Endothelial cell of umbilical vein (primary cell): ENCODE results near the gene CRYBG2. TPM values are rescaled to one million over a fixed set of nuclear protein-coding genes. Genes with fewer than 3 reads are reported as not detected.
"Not testable (repeated sequence)": the region's sequence is repeated elsewhere in the genome, so short reads cannot be mapped to it uniquely, and the experiment has no call there.

Experiments used
- BruUV-seq: library from RNA; stranded (reverse); fragments of 400-500 nt; replicated peaks from 2 replicates; lab custom pipeline; 2021; lab: Mats Ljungman, UMichigan
- CTCF ChIA-PET: fragments of 300-600, 350-600 bp; sonication (Branson Sonifier 250); formaldehyde crosslinking; loops from one replicate; lab custom pipeline; 2021; ENCODE audit warnings: antibody characterized with exemption, inconsistent platforms; lab: Charles Lee
- POLR2A ChIA-PET: fragments of 300-600, 350-600 bp; sonication (Branson Sonifier 250); formaldehyde crosslinking; loops from one replicate; lab custom pipeline; 2021; ENCODE audit warnings: antibody characterized with exemption, inconsistent platforms; lab: Charles Lee
- DNase-seq: peaks from one replicate; pipeline ENCODE4 v3.0.0-alpha.2; 2011; ENCODE audit warnings: low read depth, low spot score
- FAIRE-seq: peaks from 2 replicates; lab custom pipeline; 2011; peaks lifted over from hg19 to GRCh38; lab: Jason Lieb, UNC
- H2AFZ ChIP-seq: 2 replicates; pipeline ENCODE4 v1.6.0; 2012; ENCODE audit warnings: low read depth, low read length, control low read depth, inconsistent platforms
- H3K27ac ChIP-seq: 2 replicates; pipeline ENCODE4 v1.5.1; 2011; ENCODE audit warnings: low read depth, mild to moderate bottlenecking, control low read depth, low read length, moderate library complexity; ENCODE audit not compliant: insufficient read depth
- H3K27me3 ChIP-seq, 2 experiments: 2 replicates each; pipeline versions ENCODE4 v1.6.0 to v1.6.1; 2011; ENCODE audit warnings: low read length in 2 of 2, mixed read lengths in 1 of 2; ENCODE audit not compliant: control insufficient read depth in 2 of 2, insufficient read depth in 2 of 2
- H3K36me3 ChIP-seq, 2 experiments: 2 replicates in 1 of 2; 3 replicates in 1 of 2; pipeline ENCODE4 v1.5.1; 2011; ENCODE audit warnings: low read length in 2 of 2, mild to moderate bottlenecking in 1 of 2, moderate library complexity in 1 of 2; ENCODE audit not compliant: control insufficient read depth in 2 of 2, insufficient read depth in 2 of 2; ENCODE audit errors: extremely low read depth in 1 of 2
- H3K4me1 ChIP-seq: 3 replicates; pipeline ENCODE4 v1.5.1; 2011; ENCODE audit warnings: mild to moderate bottlenecking, low read length; ENCODE audit not compliant: control insufficient read depth, insufficient read depth; ENCODE audit errors: extremely low read depth
- H3K4me2 ChIP-seq: 2 replicates; pipeline ENCODE4 v1.6.1; 2011; ENCODE audit warnings: low read length, control low read depth, mixed read lengths; ENCODE audit not compliant: insufficient read depth
- H3K4me3 ChIP-seq, 3 experiments: fragments of 200-600 bp in 1 of 3; sonication (generic), shearing (Covaris generic) in 1 of 3; replicated peaks in 1 of 3; 2 replicates each; pipeline ENCODE4 v1.5.1; 2011 to 2016; ENCODE audit warnings: control low read depth in 3 of 3, low read length in 3 of 3, mild to moderate bottlenecking in 2 of 3, inconsistent platforms in 1 of 3, low read depth in 1 of 3, moderate library complexity in 1 of 3; ENCODE audit not compliant: insufficient read depth in 1 of 3
- H3K79me2 ChIP-seq: 2 replicates; pipeline ENCODE4 v1.6.0; 2012; ENCODE audit warnings: low read length, inconsistent platforms; ENCODE audit not compliant: control insufficient read depth, insufficient read depth
- H3K9ac ChIP-seq: replicated peaks from 2 replicates; pipeline ENCODE3; 2011; ENCODE audit warnings: low read length, control low read depth; ENCODE audit not compliant: insufficient read depth; ENCODE audit errors: extremely low read depth
- H3K9me1 ChIP-seq: replicated peaks from 3 replicates; pipeline ENCODE4 v1.6.0; 2011; ENCODE audit warnings: mild to moderate bottlenecking, low read length; ENCODE audit not compliant: control insufficient read depth, insufficient read depth; ENCODE audit errors: extremely low read depth
- H3K9me3 ChIP-seq: replicated peaks from 2 replicates; pipeline ENCODE4 v1.5.1; 2012; ENCODE audit warnings: low read length, inconsistent platforms; ENCODE audit not compliant: control insufficient read depth, insufficient read depth
- H4K20me1 ChIP-seq: replicated peaks from 2 replicates; pipeline ENCODE3; 2011; ENCODE audit warnings: mild to moderate bottlenecking, low read length; ENCODE audit not compliant: control insufficient read depth, insufficient read depth; ENCODE audit errors: extremely low read depth
- EZH2 ChIP-seq: IDR thresholded peaks from 2 replicates; pipeline ENCODE4 v1.6.1; 2012; ENCODE audit warnings: borderline replicate concordance, low read depth, mild to moderate bottlenecking, moderate library complexity, low read length, inconsistent platforms; ENCODE audit not compliant: severe bottlenecking
- GATA2 ChIP-seq: IDR thresholded peaks from 2 replicates; pipeline ENCODE4 v1.7.0; 2011; ENCODE audit warnings: low read depth, mild to moderate bottlenecking, moderate library complexity, mixed read lengths, low read length; ENCODE audit not compliant: insufficient read length, insufficient read depth
- JUN ChIP-seq: IDR thresholded peaks from 2 replicates; pipeline ENCODE4 v1.6.1; 2011; ENCODE audit warnings: borderline replicate concordance, low read depth; ENCODE audit not compliant: insufficient read length, insufficient read depth
- POLR2A ChIP-seq: IDR thresholded peaks from 2 replicates; pipeline ENCODE4 v1.6.1; 2012; ENCODE audit warnings: low read depth, mild to moderate bottlenecking, control low read depth, low read length
- POLR2AphosphoS5 ChIP-seq: IDR thresholded peaks from 2 replicates; pipeline ENCODE4 v1.6.1; 2012; ENCODE audit warnings: low read depth, mild to moderate bottlenecking, control low read depth, low read length, moderate library complexity; ENCODE audit not compliant: insufficient read depth
- dilution Hi-C: fragments of 300-500 bp; cut with MboI; formaldehyde crosslinking; loops from one replicate; pipeline ENCODE4 v1.15.0; 2019; ENCODE audit warnings: low sequenced_read_pairs; ENCODE audit not compliant: extremely low pct_ligation_motif_present
- intact Hi-C: fragments of 100-400 bp; cut with micrococcal nuclease; formaldehyde crosslinking; loops from one replicate; pipeline ENCODE4 v1.10.0; 2022
- polyA plus RNA-seq, 4 experiments: library from polyadenylated mRNA; depleted of rRNA in 3 of 4; stranded (reverse) in 3 of 4; unstranded in 1 of 4; fragments of >200 nt; gene quantifications; 2 replicates each; pipeline versions ENCODE4 v1.2.1 to v1.2.3, GENCODE V29; 2011 to 2012; ENCODE audit warnings: missing spikeins in 1 of 4
- total RNA-seq: library from RNA; stranded (reverse); gene quantifications from 2 replicates; pipeline ENCODE4 v1.2.3, GENCODE V29; 2021
- TF ChIP-seq, protein P1 (sequence below), 2 donors: IDR thresholded peaks; 1 replicate in 1 of 2; 2 replicates in 1 of 2; pipeline ENCODE4 v1.5.1; 2011; ENCODE audit warnings: low read length in 2 of 2, mild to moderate bottlenecking in 2 of 2, moderate library complexity in 2 of 2, control low read depth in 1 of 2, inconsistent platforms in 1 of 2, low read depth in 1 of 2; ENCODE audit not compliant: insufficient read depth in 1 of 2; ENCODE audit errors: extremely low read depth in 1 of 2

CRYBG2 gene
- total and polyA plus RNA-seq, 2 donors (not counting 3 experiments of a cell fraction or from before 2014, with no cell fraction given) = not detected

GRCh38 chr1:26387447-26387846 is 33.5 kb upstream of the CRYBG2 start:
- no peak overlapping the region for H2AFZ ChIP-seq
- H3K4me1 ChIP-seq = no peaks in the 10 kb centered on the region
- no peak overlapping the region for H3K4me2 ChIP-seq
- intact Hi-C loops = no loop called here
- no peak for DNase-seq
- dilution Hi-C loops = no loop called here
- no peaks in the 10 kb centered on the region for H3K9me3 ChIP-seq
- CTCF ChIA-PET = interaction anchor here (1.4 kb wide), 1 partner anchor 30 kb away, joined by 5 read pairs; no protein-coding TSS in a partner anchor
- no peak overlapping the region for H3K9ac ChIP-seq
- POLR2A ChIA-PET = no interaction called here
- H3K27ac ChIP-seq = no peak overlapping the region
- no peaks in the 10 kb centered on the region for H3K9me1 ChIP-seq
- H3K79me2 ChIP-seq = no peaks in the 10 kb centered on the region
- TF ChIP-seq GATA2 = no peak
- no peak for TF ChIP-seq JUN
- TF ChIP-seq POLR2A = no peak
- TF ChIP-seq POLR2AphosphoS5 = no peak
- TF ChIP-seq EZH2 = no peak
- TF ChIP-seq, protein P1, sequence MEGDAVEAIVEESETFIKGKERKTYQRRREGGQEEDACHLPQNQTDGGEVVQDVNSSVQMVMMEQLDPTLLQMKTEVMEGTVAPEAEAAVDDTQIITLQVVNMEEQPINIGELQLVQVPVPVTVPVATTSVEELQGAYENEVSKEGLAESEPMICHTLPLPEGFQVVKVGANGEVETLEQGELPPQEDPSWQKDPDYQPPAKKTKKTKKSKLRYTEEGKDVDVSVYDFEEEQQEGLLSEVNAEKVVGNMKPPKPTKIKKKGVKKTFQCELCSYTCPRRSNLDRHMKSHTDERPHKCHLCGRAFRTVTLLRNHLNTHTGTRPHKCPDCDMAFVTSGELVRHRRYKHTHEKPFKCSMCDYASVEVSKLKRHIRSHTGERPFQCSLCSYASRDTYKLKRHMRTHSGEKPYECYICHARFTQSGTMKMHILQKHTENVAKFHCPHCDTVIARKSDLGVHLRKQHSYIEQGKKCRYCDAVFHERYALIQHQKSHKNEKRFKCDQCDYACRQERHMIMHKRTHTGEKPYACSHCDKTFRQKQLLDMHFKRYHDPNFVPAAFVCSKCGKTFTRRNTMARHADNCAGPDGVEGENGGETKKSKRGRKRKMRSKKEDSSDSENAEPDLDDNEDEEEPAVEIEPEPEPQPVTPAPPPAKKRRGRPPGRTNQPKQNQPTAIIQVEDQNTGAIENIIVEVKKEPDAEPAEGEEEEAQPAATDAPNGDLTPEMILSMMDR (IDR thresholded peaks at IDR 0.05; ENCODE audit: extremely low read depth in 1 of 2, insufficient read depth in 1 of 2, low read depth in 1 of 2, low read length in 2 of 2) = no peak
- FAIRE-seq = no peak
- BruUV-seq = no TSS peak
- peaks cover 2 to 3% of the 10 kb centered on the region in 2 experiments for H3K27me3 ChIP-seq
- no peaks in the 10 kb centered on the region for H3K36me3 ChIP-seq
- H4K20me1 ChIP-seq = no peaks in the 10 kb centered on the region
- H3K4me3 ChIP-seq = no peak overlapping the region

DNA sequence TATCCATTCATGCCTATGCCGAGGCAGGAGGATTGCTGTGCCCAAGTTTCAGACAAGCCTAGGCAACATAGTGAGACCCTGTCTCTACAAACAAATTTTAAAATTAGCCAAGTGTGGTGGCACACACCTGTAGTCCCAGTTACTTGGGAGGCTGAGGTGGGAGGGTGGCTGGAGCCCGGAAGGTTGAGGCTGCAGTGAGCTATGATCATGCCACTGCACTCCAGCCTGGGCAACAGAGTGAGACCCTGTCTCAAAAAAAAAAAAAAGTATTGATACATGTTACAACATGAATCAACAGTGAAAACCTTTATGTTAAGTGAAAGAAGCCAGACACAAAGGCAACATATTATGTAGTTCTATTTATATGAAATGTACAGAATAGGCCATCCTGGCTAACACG is 31.1 kb upstream of the CRYBG2 start:
- dilution Hi-C loops, BruUV-seq, POLR2A ChIA-PET: not testable (repeated sequence)

More for the DNA sequence above, 31.1 kb upstream of the CRYBG2 start:
- H2AFZ ChIP-seq, DNase-seq, H3K4me2 ChIP-seq, intact Hi-C loops, H3K4me3 ChIP-seq, H4K20me1 ChIP-seq, H3K9ac ChIP-seq, H3K4me1 ChIP-seq, FAIRE-seq, H3K27ac ChIP-seq, H3K36me3 ChIP-seq, H3K79me2 ChIP-seq, H3K9me3 ChIP-seq, H3K27me3 ChIP-seq, H3K9me1 ChIP-seq: not testable (repeated sequence)
- CTCF ChIA-PET = interaction anchor here (0.7 to 1.9 kb wide), 2 partner anchors 32 to 321 kb away, joined by 3 to 5 read pairs; no protein-coding TSS in a partner anchor
